ENCODE measurements around the gene CHST13.

CHST13 gene

DNA sequence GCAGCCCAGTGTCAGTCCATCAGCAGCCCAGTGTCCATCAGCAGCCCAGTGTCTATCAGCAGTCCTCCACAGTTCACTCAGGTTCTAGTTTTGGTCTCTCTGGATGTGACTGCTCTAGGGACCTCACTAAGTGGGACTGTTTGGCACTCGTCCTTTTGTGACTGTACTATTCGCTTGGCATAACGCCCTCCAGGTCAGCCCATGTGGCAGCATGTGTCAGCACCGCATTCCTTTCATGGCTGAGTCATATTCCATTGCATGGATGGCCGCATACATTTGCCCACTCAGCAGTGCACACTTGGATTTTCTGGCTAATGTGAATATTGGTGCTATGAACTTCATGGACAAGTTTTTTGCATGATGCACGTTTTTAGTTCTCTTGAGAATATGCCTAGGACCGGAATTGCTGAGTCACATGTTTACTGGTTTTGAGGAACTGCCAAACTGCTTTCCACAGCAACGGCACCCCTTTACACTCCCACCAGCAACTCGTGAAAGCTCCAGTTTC, 16.4 kb downstream of the CHST13 start:
- POLR2A ChIA-PET: no interaction called here
- no peak for TF ChIP-seq NFRKB (IDR thresholded peaks at IDR 0.05)
- CTCF ChIA-PET: no interaction called here
- no peak for DNase-seq (ENCODE audit: extremely low spot score)

DNA sequence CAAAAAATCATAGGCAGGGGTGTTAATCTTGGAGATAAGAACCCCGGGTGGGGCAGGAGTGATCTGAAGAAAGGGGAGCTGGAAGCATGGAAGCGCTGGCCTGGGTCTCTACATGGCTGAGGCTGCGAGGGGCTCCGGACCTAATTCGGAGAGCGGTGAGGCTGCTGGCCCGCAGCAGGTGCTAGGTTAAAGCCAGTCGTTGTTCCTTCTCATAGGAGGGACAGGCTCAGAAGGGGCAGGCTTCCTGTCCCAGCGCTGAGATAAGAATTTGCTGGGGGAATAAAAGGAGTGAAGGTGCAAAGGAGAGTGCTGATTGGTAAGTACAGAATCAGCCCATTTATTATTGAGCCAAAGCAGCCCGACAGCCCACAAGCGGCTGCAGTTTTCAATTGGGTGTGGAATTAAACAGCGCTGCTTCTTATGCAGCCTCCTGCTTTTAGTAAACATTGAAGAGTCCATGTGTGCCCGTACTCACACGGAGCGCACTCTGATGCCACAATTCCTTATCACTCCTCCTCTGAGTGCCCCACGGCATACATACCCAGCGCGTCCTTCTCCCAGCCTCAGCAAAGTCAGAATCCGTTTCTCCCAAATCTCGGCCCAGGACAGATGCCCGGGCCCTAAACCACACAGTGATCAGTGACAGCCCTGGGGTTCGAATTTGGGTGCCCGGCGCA, 17.1 kb downstream of the CHST13 start:
- POLR2A ChIA-PET: no interaction called here
- CTCF ChIA-PET: no interaction called here
- no peak for TF ChIP-seq FOXK2 (IDR thresholded peaks at IDR 0.05)
- no peak for TF ChIP-seq NFRKB (IDR thresholded peaks at IDR 0.05)
- TF ChIP-seq BHLHE40 (IDR thresholded peaks at IDR 0.05; ENCODE audit: borderline replicate concordance): no peak
- TF ChIP-seq, protein P1, sequence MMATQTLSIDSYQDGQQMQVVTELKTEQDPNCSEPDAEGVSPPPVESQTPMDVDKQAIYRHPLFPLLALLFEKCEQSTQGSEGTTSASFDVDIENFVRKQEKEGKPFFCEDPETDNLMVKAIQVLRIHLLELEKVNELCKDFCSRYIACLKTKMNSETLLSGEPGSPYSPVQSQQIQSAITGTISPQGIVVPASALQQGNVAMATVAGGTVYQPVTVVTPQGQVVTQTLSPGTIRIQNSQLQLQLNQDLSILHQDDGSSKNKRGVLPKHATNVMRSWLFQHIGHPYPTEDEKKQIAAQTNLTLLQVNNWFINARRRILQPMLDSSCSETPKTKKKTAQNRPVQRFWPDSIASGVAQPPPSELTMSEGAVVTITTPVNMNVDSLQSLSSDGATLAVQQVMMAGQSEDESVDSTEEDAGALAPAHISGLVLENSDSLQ (IDR thresholded peaks at IDR 0.05): no peak
- no peak for TF ChIP-seq FOXA1 (IDR thresholded peaks at IDR 0.05)
- TF ChIP-seq CTBP1 (IDR thresholded peaks at IDR 0.05; ENCODE audit: borderline replicate concordance): no peak
- TF ChIP-seq ZNF384 (IDR thresholded peaks at IDR 0.05): no peak
- TF ChIP-seq FOXM1 (IDR thresholded peaks at IDR 0.05; ENCODE audit: borderline replicate concordance): no peak
- no peak for TF ChIP-seq TARDBP (IDR thresholded peaks at IDR 0.05)
- no peak for TF ChIP-seq SP1 (IDR thresholded peaks at IDR 0.05)
- TF ChIP-seq L3MBTL2 (conservative IDR thresholded peaks at IDR 0.05): no peak
- TF ChIP-seq LEF1 (IDR thresholded peaks at IDR 0.05; ENCODE audit: borderline replicate concordance): no peak
- no peak for TF ChIP-seq ARNT (IDR thresholded peaks at IDR 0.05)
- TF ChIP-seq HDGF (IDR thresholded peaks at IDR 0.05; ENCODE audit: borderline replicate concordance): no peak
- TF ChIP-seq SUZ12 (IDR thresholded peaks at IDR 0.05): no peak
- no peak for TF ChIP-seq ELF4 (IDR thresholded peaks at IDR 0.05)
- DNase-seq (ENCODE audit: extremely low spot score): no peak

DNA sequence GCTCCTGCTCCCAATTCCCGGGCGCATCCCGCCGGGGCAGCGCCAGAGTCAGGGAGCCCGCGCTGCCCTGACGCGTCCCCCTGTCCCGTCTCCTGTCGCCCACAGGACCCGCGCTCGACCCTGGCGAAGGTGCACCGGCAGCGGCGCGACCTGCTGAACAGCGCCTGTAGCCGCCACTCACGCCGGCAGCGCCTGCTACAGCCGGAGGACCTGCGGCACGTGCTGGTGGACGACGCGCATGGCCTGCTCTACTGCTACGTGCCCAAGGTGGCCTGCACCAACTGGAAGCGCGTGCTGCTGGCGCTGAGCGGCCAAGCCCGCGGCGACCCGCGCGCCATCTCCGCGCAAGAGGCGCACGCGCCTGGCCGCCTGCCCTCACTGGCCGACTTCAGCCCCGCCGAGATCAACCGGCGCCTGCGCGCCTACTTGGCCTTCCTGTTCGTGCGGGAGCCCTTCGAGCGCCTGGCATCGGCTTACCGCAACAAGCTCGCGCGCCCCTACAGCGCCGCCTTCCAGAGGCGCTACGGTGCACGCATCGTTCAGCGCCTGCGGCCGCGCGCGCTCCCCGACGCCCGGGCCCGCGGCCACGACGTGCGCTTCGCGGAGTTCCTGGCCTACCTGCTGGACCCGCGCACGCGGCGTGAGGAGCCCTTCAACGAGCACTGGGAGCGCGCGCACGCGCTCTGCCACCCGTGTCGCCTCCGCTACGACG, 17.8 kb downstream of the CHST13 start:
- ChIA-PET CTCF (no interaction called here), POLR2A (no interaction called here)
- TF ChIP-seq SP1 (IDR thresholded peaks at IDR 0.05) (no peak), FOXA1 (IDR thresholded peaks at IDR 0.05) (no peak), HDGF (IDR thresholded peaks at IDR 0.05; ENCODE audit: borderline replicate concordance) (no peak), LEF1 (IDR thresholded peaks at IDR 0.05; ENCODE audit: borderline replicate concordance) (no peak), FOXK2 (IDR thresholded peaks at IDR 0.05) (no peak), FOXM1 (IDR thresholded peaks at IDR 0.05; ENCODE audit: borderline replicate concordance) (no peak), NFRKB (IDR thresholded peaks at IDR 0.05) (no peak), ARNT (IDR thresholded peaks at IDR 0.05) (no peak), TARDBP (IDR thresholded peaks at IDR 0.05) (no peak), SUZ12 (IDR thresholded peaks at IDR 0.05) (no peak), CTBP1 (IDR thresholded peaks at IDR 0.05; ENCODE audit: borderline replicate concordance) (no peak), ELF4 (IDR thresholded peaks at IDR 0.05) (no peak), BHLHE40 (IDR thresholded peaks at IDR 0.05; ENCODE audit: borderline replicate concordance) (no peak), ZNF384 (IDR thresholded peaks at IDR 0.05) (no peak)
- TF ChIP-seq, protein P1 (IDR thresholded peaks at IDR 0.05): no peak
- DNase-seq (ENCODE audit: extremely low spot score): no peak

DNA sequence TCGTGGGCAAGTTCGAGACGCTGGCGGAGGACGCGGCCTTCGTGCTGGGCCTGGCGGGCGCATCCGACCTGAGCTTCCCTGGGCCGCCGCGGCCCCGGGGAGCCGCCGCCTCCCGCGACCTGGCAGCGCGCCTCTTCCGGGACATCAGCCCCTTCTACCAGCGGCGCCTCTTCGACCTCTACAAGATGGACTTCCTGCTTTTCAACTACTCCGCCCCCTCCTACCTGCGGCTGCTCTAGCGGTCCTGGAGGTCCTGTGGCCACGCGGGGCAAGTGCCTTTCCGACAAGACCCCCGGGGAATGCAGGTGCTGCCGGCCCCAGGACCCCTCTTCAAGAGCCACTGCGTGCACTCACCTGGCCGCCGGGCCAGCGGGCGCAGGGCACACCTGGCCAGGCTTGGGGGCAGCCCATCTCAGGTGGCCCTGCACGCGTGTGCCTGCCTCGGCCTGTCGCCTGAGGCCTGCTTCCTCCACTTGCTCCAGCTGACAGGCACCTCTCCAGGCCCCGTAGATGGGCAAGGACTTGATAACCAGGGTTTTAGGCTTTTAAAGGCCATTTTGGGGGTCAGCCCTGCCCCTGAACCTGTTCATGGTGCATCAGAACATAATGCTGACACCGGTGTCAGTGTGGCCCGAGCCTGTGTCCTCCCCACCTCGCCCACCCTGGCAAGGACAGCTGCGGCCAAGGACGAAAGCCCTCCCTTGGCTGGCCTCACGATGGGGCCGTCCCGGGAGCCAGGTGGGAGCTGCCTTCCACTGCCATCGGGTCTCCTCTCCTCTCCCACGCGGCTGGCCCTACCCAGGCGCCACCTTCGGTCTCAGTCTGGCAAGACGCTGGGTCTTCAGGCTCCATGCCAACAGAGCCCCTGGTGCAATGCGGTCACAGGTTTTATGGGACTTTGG, 18.6 kb downstream of the CHST13 start:
- TF ChIP-seq BHLHE40 (IDR thresholded peaks at IDR 0.05; ENCODE audit: borderline replicate concordance) (no peak), L3MBTL2 (conservative IDR thresholded peaks at IDR 0.05) (no peak)
- POLR2A ChIA-PET: no interaction called here
- DNase-seq (ENCODE audit: extremely low spot score): no peak
- CTCF ChIA-PET: interaction anchor here (0.7 kb wide), 1 partner anchor 30 kb away, joined by 3 read pairs; no protein-coding TSS in a partner anchor

DNA sequence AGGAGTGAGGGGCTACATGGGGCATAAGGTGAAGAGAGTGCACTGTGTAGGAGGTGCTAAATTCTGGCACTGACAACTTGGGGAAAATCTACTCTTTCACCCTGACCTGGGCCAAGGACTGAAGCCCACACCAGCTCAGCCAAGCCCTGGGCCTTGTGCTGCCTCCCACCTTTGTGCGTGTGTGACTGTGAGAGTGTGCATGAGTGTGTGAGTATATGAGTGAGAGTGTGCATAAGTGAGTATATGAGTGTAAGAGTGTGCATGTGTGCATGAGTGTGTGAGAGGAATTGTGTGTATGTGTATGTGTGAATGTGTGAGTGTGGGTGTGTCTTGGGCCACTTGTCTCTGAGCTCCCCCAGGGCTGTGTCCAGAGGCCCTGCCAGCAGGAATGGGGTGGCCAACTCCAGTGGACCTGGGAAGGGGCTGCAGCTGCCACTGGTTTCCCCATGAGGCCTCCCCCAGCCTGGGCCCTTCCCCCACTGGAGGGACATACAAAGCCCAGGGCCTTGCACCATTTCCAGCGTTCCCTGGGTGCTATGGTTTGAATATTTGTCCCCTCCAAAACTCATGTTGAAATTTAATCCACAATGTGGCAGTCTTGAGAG, 19.6 kb downstream of the CHST13 start:
- CTCF ChIA-PET: interaction anchor here (0.7 kb wide), 1 partner anchor 29 kb away, joined by 3 read pairs; no protein-coding TSS in a partner anchor
- POLR2A ChIA-PET: no interaction called here
- TF ChIP-seq ARNT (IDR thresholded peaks at IDR 0.05) (no peak), ZNF384 (IDR thresholded peaks at IDR 0.05) (no peak), ELF4 (IDR thresholded peaks at IDR 0.05) (no peak), FOXM1 (IDR thresholded peaks at IDR 0.05; ENCODE audit: borderline replicate concordance) (no peak), FOXK2 (IDR thresholded peaks at IDR 0.05) (no peak), SP1 (IDR thresholded peaks at IDR 0.05) (no peak), BHLHE40 (IDR thresholded peaks at IDR 0.05; ENCODE audit: borderline replicate concordance) (no peak), CTBP1 (IDR thresholded peaks at IDR 0.05; ENCODE audit: borderline replicate concordance) (no peak), L3MBTL2 (conservative IDR thresholded peaks at IDR 0.05) (no peak), SUZ12 (IDR thresholded peaks at IDR 0.05) (no peak), HDGF (IDR thresholded peaks at IDR 0.05; ENCODE audit: borderline replicate concordance) (no peak)
- TF ChIP-seq, protein P1 (IDR thresholded peaks at IDR 0.05): no peak
- DNase-seq (ENCODE audit: extremely low spot score): no peak

All from HEK293T (cell line).